Mesendoderm (in vitro differentiated cells): ENCODE results near the gene ATP2A3.

Source experiments
- DNase-seq: peaks from one replicate; pipeline ENCODE4 v3.0.0; 2013
- H2AK5ac ChIP-seq: 2 replicates; pipeline ENCODE4 v1.6.1; 2013; ENCODE audit warnings: low read length, inconsistent platforms
- H2BK120ac ChIP-seq: 2 replicates; pipeline ENCODE4 v1.6.1; 2013; ENCODE audit warnings: low read depth, mild to moderate bottlenecking, low read length, moderate library complexity, mixed read lengths
- H2BK15ac ChIP-seq: replicated peaks from 2 replicates; pipeline ENCODE4 v1.6.1; 2013; ENCODE audit warnings: low read depth, mild to moderate bottlenecking, moderate library complexity
- H2BK5ac ChIP-seq: 2 replicates; pipeline ENCODE4 v1.6.1; 2013; ENCODE audit warnings: low read length, inconsistent platforms
- H3K18ac ChIP-seq: 2 replicates; pipeline ENCODE4 v1.6.1; 2013; ENCODE audit warnings: mild to moderate bottlenecking, low read length, mixed read lengths
- H3K23ac ChIP-seq: one replicate; pipeline ENCODE4 v1.6.1; 2013; ENCODE audit warnings: low read length
- H3K27ac ChIP-seq: 2 replicates; pipeline ENCODE4 v1.5.1; 2013; ENCODE audit warnings: low read depth, mild to moderate bottlenecking, inconsistent platforms, low read length, moderate library complexity
- H3K27me3 ChIP-seq: 2 replicates; pipeline ENCODE4 v1.6.1; 2013; ENCODE audit warnings: low read length, control low read depth, mild to moderate bottlenecking, inconsistent platforms; ENCODE audit not compliant: insufficient read depth, poor library complexity
- H3K36me3 ChIP-seq: 2 replicates; pipeline ENCODE4 v1.6.1; 2013; ENCODE audit warnings: low read length, inconsistent platforms; ENCODE audit not compliant: control insufficient read depth, insufficient read depth
- H3K4ac ChIP-seq: one replicate; pipeline ENCODE4 v1.6.1; 2013; ENCODE audit warnings: low read depth, mild to moderate bottlenecking, low read length, moderate library complexity
- H3K4me1 ChIP-seq: 2 replicates; pipeline ENCODE4 v1.6.1; 2013; ENCODE audit warnings: low read depth, low read length, inconsistent platforms; ENCODE audit not compliant: control insufficient read depth
- H3K4me2 ChIP-seq: 2 replicates; pipeline ENCODE4 v1.6.1; 2013; ENCODE audit warnings: low read length
- H3K4me3 ChIP-seq: 2 replicates; pipeline ENCODE4 v1.5.1; 2013; ENCODE audit warnings: mild to moderate bottlenecking, low read length
- H3K56ac ChIP-seq: one replicate; pipeline ENCODE4 v1.6.1; 2013; ENCODE audit warnings: low read length
- H3K79me1 ChIP-seq: 2 replicates; pipeline ENCODE4 v1.6.1; 2013; ENCODE audit warnings: low read length, inconsistent platforms
- H3K79me2 ChIP-seq: 2 replicates; pipeline ENCODE4 v1.6.1; 2013; ENCODE audit warnings: mild to moderate bottlenecking, low read length; ENCODE audit not compliant: control insufficient read depth, insufficient read depth
- H3K9ac ChIP-seq: 2 replicates; pipeline ENCODE4 v1.6.1; 2013; ENCODE audit warnings: low read length, inconsistent platforms
- H4K5ac ChIP-seq: one replicate; pipeline ENCODE4 v1.6.1; 2013; ENCODE audit warnings: low read length
- H4K8ac ChIP-seq: one replicate; pipeline ENCODE4 v1.6.1; 2013; ENCODE audit warnings: low read depth, mild to moderate bottlenecking, control low read depth, low read length, moderate library complexity
- WGBS: extraction: QIAGEN DNeasy Blood & Tissue Kit; methylation state at CpG from one replicate; pipeline ENCODE4 v1.1.7; 2013; ENCODE audit warnings: low lambda C conversion rate, missing lambda C conversion rate; ENCODE audit not compliant: insufficient coverage; ENCODE audit errors: extremely low coverage; 5-methylcytosine and 5-hydroxymethylcytosine counted together

Gene ATP2A3

GRCh38 chr17:3944485-3945388 lies 19.5 kb downstream of the ATP2A3 start:
- no peak overlapping the region for H2BK120ac ChIP-seq
- no peak overlapping the region for H3K18ac ChIP-seq
- H3K79me2 ChIP-seq, result no peaks in the 10 kb centered on the region
- peak overlapping the region; percentile 74 for H3K4me2 ChIP-seq
- H3K79me1 ChIP-seq, result no peaks in the 10 kb centered on the region
- WGBS, result no CpG with 5 or more reads among the region's 68 CpGs
- no peaks in the 10 kb centered on the region for H3K27me3 ChIP-seq
- peaks cover 2% of the 10 kb centered on the region for H3K4me1 ChIP-seq
- peak overlapping the region; percentile 70 for H3K9ac ChIP-seq
- H2BK15ac ChIP-seq, result no peak overlapping the region
- peak overlapping the region; percentile 51 for H3K4me3 ChIP-seq
- H3K4ac ChIP-seq, result no peak overlapping the region
- peak overlapping the region; percentile 89 for H3K56ac ChIP-seq
- H3K27ac ChIP-seq, result no peak overlapping the region
- H3K23ac ChIP-seq, result no peak overlapping the region
- H3K36me3 ChIP-seq, result no peaks in the 10 kb centered on the region
- no peak overlapping the region for H4K8ac ChIP-seq
- no peak overlapping the region for H4K5ac ChIP-seq
- H2BK5ac ChIP-seq, result no peak overlapping the region
- peak; percentile 81 for DNase-seq
- H2AK5ac ChIP-seq, result no peak overlapping the region

GRCh38 chr17:3943240-3943891 lies 20.9 kb downstream of the ATP2A3 start:
- no peak overlapping the region for H3K4me2 ChIP-seq
- no peaks in the 10 kb centered on the region for H3K27me3 ChIP-seq
- no peak overlapping the region for H3K27ac ChIP-seq
- no peak overlapping the region for H3K4me3 ChIP-seq
- no peak overlapping the region for H3K23ac ChIP-seq
- no peak overlapping the region for H2BK120ac ChIP-seq
- no peak overlapping the region for H2BK15ac ChIP-seq
- no peak overlapping the region for H3K4ac ChIP-seq
- no CpG with 5 or more reads among the region's 23 CpGs for WGBS
- no peaks in the 10 kb centered on the region for H3K79me2 ChIP-seq
- H3K56ac ChIP-seq, result no peak overlapping the region
- no peaks in the 10 kb centered on the region for H3K79me1 ChIP-seq
- no peak overlapping the region for H2BK5ac ChIP-seq
- H4K5ac ChIP-seq, result no peak overlapping the region
- H2AK5ac ChIP-seq, result no peak overlapping the region
- peaks cover 2% of the 10 kb centered on the region for H3K4me1 ChIP-seq
- no peak overlapping the region for H3K9ac ChIP-seq
- DNase-seq, result no peak
- no peak overlapping the region for H4K8ac ChIP-seq
- no peak overlapping the region for H3K18ac ChIP-seq
- H3K36me3 ChIP-seq, result no peaks in the 10 kb centered on the region

GRCh38 chr17:3940965-3941698 lies 23.1 kb downstream of the ATP2A3 start:
- Histone ChIP-seq H2BK120ac (no peak overlapping the region), H4K5ac (no peak overlapping the region), H3K4me3 (no peak overlapping the region), H3K4me1 (peaks cover 2% of the 10 kb centered on the region), H3K79me2 (no peaks in the 10 kb centered on the region), H3K4me2 (no peak overlapping the region), H2BK15ac (no peak overlapping the region), H2BK5ac (no peak overlapping the region), H4K8ac (no peak overlapping the region), H3K27me3 (no peaks in the 10 kb centered on the region), H2AK5ac (no peak overlapping the region), H3K4ac (no peak overlapping the region), H3K27ac (no peak overlapping the region), H3K23ac (no peak overlapping the region), H3K56ac (no peak overlapping the region), H3K9ac (no peak overlapping the region), H3K36me3 (no peaks in the 10 kb centered on the region), H3K18ac (no peak overlapping the region), H3K79me1 (no peaks in the 10 kb centered on the region)
- no CpG with 5 or more reads among the region's 48 CpGs for WGBS
- DNase-seq, result no peak

DNA sequence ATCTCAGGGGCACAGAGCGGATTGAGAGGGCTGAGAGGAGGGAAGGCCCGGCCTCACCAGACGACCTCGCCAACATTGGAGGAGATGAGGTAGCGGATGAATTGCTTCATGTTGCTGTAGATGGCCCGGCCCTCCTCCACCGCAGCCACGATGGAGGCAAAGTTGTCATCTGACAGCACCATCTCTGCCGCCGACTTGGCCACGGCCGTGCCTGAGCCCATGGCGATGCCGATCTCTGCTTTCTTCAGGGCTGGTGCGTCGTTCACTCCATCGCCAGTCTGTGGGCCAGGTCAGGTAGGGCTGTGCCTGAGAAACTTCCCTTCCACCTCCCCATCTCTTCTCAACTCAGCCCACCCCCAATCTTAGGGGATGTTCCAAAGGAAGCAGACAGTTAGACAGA lies 26.9 kb downstream of the ATP2A3 start:
- H4K8ac ChIP-seq, result no peak overlapping the region
- no peak overlapping the region for H3K4me2 ChIP-seq
- no peaks in the 10 kb centered on the region for H3K27me3 ChIP-seq
- H2BK5ac ChIP-seq, result no peak overlapping the region
- no peak overlapping the region for H2BK15ac ChIP-seq
- H4K5ac ChIP-seq, result no peak overlapping the region
- H3K79me1 ChIP-seq, result no peaks in the 10 kb centered on the region
- no peak overlapping the region for H2BK120ac ChIP-seq
- H3K27ac ChIP-seq, result no peak overlapping the region
- DNase-seq, result no peak
- no peak overlapping the region for H3K4me3 ChIP-seq
- no peak overlapping the region for H3K56ac ChIP-seq
- no peak overlapping the region for H3K4ac ChIP-seq
- no CpG with 5 or more reads among the region's 17 CpGs for WGBS
- no peaks in the 10 kb centered on the region for H3K4me1 ChIP-seq
- no peak overlapping the region for H3K9ac ChIP-seq
- no peak overlapping the region for H2AK5ac ChIP-seq
- H3K23ac ChIP-seq, result no peak overlapping the region
- no peaks in the 10 kb centered on the region for H3K79me2 ChIP-seq
- no peak overlapping the region for H3K18ac ChIP-seq
- H3K36me3 ChIP-seq, result no peaks in the 10 kb centered on the region

- H2BK5ac ChIP-seq, result no peak overlapping the region
- no peak for DNase-seq
- H3K4me1 ChIP-seq, result no peaks in the 10 kb centered on the region
- no peak overlapping the region for H3K9ac ChIP-seq
- H3K4me2 ChIP-seq, result no peak overlapping the region
- no peak overlapping the region for H4K5ac ChIP-seq
- no peak overlapping the region for H3K18ac ChIP-seq
- no peak overlapping the region for H3K4ac ChIP-seq
- H3K36me3 ChIP-seq, result no peaks in the 10 kb centered on the region
- no peak overlapping the region for H2AK5ac ChIP-seq
- no peaks in the 10 kb centered on the region for H3K79me1 ChIP-seq
- H3K4me3 ChIP-seq, result no peak overlapping the region
- no peaks in the 10 kb centered on the region for H3K27me3 ChIP-seq
- no peak overlapping the region for H2BK15ac ChIP-seq
- H2BK120ac ChIP-seq, result no peak overlapping the region
- H3K79me2 ChIP-seq, result no peaks in the 10 kb centered on the region
- H4K8ac ChIP-seq, result no peak overlapping the region
- H3K27ac ChIP-seq, result no peak overlapping the region
- no peak overlapping the region for H3K56ac ChIP-seq
- H3K23ac ChIP-seq, result no peak overlapping the region
- no CpG with 5 or more reads among the region's 9 CpGs for WGBS
Observed at GRCh38 chr17:3935825-3936355, 28.3 kb downstream of the ATP2A3 start.
